HL-60/S4 treated with retinoic acid at 250 ng/mL for 4 days and 3 days (cell line): Measurements from ENCODE around the gene PFKFB4.
"Not testable (repeated sequence)": the region's sequence is repeated elsewhere in the genome, so short reads cannot be mapped to it uniquely, and the experiment has no call there.

Experiments used
- in situ Hi-C: fragments of 300-500 bp; cut with MboI; formaldehyde crosslinking; loops from 2 replicates; pipeline ENCODE4 v1.7.0; 2022; ENCODE audit warnings: low sequenced_read_pairs

The PFKFB4 gene

GRCh38 chr3:48561045-48561736 lies 4.6 kb upstream of the PFKFB4 start:
- in situ Hi-C loops: no loop called here

GRCh38 chr3:48560648-48561018 lies 4.0 kb upstream of the PFKFB4 start:
- in situ Hi-C loops: no loop called here

DNA sequence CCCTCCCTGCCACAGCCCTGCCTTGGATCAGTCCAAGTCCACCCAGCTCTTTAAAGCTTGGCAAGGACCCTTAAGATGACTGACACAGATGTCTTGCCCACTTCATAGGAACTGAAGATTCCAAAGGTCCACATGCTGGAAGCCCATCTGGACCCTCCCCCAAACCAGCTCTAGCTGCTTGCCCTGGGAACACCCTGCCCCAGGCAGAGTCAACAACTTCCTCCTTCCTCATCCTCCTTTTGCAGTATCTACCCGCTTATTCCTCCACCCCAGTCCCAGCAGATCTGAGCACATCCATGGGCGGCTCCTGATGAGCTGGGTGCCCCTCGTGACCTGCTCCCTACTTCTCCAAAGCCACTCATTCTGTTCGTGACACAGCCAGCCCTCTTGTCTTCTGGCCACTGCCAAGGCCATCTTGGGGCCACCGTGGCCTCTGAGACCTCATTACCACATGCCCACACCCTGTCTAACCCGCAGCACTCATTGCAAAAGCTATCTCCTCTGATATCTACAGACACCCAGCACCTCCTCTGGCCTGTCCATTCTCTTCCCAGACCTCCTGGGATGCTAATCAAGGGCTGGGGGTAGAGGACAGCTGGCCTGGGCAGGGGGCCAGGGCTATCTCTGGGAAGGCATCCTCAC lies 2.0 kb upstream of the PFKFB4 start:
- in situ Hi-C loops: no loop called here

DNA sequence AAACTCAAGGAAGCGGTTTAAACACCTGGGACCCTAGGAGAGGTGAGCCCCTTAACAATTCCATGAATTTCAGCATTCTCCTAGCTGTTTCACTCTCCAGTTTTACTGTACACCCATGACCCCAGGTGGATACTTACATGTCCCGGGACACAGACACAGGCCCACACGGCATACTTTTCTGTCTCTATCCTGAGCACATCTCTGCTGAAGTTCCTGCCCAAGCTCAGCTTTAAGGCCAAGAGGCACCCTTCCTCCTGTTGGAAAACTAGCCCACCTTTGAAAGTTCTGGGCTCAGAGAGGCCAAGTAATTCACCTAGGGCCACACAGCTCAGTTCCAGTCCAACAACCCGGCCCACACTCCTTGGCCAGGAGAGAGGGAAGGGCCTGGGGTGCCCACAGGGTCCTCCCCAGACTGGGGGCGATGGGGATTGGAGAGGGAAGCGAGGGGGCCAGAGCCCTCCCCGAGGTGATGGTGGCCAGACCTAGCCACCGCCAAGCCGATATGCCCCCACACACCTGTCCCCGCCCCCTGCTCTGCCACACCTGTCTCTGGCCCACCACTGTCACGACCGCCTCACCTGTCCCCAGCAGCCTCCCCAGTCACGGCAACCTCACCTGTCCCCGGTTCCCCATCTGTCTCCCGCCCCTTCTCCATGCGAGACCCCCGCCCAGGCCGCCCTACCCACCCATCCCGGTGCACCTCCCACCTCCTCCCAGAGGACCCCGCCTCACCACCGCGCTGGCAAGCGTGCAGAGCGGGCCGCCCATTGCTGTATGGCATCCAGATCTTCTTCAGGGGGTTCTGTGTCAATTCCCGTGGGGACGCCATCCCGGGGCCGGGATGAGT lies 431 bp downstream of the PFKFB4 start:
- in situ Hi-C loops: no loop called here

DNA sequence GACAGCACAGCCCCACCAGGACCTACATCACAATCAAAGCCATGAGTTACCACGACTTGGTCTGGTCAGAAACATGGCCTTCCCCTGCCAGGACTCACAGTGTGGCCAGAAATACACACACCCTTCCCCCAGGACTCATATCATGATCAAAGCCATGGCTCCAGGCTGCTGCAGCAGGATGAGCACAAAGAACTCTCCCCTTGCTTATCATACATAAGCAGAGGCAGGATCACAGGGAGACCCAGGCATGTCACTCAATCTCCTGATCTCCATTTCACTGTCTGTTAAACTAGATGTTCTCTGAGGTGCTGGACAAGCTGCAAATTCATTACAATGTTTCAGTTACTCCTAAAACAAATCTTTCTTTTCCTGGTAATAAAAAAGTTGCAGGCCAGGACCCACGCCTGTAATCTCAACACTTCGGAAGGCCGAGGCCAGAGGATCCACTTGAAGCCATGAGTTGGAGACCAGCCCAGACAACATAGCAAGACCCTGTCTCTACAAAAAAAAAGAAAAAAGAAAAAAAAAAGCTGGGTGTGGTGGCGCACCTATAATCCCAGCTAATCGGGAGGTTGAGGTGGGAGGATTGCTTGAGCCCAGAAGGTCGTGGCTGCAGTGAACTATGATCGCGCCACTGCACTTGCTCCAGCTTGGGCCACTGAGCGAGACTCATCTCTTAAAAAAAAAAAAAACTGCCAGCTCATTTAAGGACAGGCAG lies 1.2 kb downstream of the PFKFB4 start:
- in situ Hi-C loops: no loop called here

DNA sequence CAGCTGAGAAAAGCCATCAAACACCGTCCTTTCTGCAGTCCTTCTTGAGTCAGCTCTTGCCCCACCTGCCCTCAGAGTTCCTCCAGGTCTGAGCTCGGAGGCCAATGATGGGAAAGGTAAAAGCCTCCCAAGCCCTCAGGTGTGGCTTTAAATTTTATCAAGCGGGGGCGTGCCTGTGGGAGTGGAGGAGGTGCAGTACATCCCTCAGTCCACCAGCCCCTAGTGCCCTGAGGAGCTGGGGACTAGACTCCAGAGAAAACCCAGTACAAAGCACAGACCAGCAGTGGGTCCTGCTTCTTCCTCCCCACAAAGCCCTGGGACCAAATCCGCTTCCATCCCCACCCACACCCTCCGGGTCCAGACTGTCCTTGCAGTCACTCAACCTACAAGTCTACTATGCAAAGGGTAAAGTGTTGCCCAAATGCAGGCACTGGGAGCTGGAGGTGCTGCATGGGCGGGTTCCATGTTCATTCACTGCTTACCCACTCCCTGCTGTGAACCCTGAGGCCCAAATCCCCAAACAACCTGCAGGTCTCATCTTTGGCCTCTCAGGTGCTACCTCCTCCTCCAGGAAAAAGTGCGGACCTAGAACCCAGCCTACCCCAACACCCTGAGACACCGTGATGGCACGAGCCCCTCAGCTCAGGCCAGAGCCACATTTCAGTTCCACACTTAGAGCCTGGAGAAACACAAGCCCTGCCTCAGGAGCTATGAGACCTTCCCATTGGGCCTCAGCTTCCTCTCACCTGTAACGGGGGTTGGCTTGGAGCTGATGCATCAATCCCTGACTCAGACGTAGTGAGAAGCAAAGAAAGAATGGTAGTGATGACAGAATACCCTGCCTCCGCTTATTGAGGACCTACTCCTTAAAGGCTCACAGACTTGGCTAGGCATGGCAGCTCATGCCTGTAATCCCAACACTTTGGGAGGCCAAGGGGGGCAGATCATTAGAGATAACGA lies 2.4 kb downstream of the PFKFB4 start:
- in situ Hi-C loops: no loop called here

DNA sequence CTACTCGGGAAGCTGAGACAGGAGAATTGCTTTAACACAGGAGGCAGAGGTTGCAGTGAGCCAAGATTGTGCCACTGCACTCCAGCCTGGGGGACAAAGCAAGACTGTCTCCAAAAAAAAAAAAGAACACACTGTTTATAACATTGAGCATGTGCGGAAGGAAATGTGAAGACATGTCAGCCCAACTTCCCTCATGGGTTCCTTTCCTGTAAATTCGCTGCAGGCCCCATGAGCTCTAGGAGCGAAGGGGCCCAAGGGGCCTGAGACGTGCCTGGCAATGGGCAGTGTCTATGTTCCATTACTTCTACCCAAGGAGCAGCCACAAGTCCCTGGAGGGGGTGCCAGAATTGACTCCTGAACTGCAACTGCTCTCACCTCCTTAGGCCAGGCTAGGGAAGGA lies 3.2 kb downstream of the PFKFB4 start:
- in situ Hi-C loops: no loop called here

DNA sequence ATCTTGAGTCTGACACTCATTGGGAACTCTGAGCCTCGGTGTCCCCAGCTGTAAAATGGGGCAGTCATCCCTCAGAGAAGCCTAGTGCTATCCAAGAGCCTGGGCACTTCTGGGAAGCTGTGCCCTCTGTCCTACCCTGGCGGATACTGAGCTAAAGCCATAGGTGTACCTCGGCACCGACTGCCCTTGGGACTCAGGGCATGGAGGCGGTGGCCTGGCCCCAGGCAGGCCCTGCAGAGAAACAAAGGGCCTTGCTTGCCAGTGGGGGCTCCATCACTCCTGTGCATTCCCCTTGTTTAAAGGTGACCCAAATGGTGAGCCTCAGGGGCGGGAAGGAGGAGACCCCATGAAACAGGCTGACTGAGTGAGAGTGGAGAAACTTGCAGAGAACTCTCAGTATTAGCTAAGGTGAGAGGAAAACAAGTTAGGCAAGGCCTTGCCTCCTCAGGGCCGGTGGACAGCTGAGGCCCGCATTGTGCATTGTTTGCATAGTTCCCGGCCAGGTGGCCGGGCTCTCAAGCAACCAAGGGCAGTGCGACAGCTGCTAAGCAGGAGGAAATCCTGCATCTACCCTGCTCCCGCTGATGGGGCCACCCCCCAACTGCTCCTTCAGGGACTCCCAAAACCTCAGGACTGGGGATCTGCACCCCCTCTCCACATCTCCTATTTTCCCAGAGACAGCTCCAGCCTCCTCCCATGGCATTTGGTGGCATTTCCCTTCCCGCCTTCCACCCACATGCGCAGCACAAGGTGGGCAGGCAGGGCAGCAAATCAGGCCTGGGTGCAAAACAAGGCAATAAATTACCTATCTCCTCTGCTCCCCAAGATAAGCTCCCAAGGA lies 4.3 kb downstream of the PFKFB4 start:
- in situ Hi-C loops: no loop called here

DNA sequence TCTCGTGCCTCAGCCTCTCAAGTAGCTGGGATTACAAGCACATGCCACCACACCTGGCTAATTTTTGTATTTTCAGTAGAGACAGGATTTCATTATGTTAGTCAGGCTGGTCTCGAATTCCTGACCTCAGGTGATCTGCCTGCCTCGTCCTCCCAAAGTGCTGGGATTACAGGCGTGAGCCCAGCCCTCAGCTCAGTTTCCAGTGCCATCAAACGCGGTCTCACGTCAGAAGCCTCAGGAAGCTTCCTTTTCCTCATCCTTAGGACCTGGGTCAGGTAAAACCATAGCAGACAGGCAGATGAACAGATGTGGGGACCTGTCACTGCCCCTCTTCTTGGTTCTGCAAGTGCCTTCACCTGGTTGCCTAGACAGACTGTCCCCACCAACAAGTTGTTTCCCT lies 5.0 kb downstream of the PFKFB4 start:
- in situ Hi-C loops: not testable (repeated sequence)

DNA sequence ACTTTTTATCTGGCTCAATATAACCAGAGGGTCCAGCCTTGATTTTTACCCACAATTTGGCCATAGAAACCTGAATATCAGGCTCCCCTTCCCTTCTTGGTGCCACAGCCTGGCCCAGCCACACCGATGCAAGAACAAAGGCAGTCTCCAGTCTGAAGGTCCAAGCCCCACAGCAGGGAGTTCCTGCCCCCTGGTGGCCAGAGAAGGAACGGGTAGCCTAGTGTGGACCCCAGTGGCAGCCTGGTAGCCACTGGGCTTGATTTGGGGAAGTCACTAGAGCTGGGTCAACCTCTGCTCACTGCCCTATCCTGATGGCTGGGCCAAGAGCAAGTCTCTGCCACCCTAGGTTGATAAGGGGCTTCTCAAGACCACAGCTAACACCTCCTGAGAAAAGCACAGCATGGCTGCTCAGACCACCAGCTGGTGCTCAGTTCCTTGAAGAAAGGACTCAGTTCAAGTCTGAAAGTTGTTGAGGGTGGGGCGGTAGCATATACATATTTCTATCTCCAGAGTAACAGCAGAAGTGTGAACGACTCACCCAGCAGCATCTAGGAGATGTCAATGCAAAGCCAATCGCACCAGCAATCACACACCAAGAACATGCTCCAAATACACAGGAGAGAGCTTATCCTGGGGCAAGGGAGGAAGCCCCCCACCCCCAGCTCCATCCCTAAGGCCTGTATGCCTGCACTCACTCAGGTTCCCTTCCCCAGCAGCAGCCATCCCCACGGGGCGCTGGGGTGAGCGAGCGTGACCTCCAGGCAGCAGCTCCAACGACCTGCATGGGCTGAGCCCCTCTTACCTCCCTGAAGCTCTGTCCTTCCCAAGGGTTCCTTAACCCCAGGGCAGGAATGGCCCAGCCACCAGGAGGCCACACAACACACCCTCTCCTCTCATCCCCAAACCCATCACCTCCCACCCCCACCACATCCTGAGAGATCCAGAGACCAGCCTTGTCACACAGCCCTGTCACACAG lies 7.6 kb downstream of the PFKFB4 start:
- in situ Hi-C loops: no loop called here

DNA sequence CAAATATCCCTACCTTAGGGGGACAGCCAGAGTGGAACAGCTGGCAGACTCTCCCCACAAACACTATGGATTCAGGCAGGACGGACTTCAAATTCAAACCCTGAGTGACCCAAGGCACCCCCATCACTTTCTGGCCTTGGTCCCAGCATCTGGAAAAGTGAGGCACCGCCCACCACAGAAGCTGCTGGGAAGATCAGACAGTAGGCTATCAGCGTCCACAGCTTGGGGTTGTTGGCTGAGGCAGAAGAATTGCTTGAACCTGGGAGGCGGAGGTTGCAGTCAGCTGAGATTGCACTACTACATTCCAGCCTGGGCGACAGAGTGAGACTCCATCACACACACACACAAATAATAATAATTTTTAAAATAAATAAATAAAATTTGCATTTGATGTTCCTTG lies 8.5 kb downstream of the PFKFB4 start:
- in situ Hi-C loops: no loop called here

DNA sequence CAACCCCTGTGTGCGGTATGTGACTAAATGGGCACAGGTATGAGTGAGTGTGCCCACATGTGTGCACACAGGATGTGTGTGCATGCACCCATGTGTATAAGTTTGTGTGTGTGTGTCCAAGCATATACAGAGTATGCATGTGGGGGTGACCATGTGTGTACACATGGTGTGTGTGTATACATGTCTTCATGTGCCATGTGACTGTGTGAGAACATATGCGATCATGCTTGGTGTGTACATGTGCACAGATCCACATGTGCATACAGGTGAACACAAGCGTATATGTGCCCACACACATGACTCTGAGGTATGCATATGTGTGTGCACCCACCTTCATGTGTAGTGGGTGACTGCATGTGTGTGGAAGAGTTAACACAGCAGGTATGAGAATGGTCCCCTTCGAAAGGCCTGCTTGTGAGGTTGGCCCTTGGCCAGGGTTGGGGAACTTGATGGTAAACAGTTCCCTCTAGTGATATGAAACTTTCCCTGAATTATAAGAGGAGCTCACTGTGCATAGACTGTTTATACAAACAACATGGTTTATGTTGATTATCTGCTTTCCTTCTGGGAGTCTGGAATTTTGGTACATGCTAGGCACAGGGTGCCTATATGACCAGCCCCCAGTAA lies 10.3 kb downstream of the PFKFB4 start:
- in situ Hi-C loops: no loop called here

DNA sequence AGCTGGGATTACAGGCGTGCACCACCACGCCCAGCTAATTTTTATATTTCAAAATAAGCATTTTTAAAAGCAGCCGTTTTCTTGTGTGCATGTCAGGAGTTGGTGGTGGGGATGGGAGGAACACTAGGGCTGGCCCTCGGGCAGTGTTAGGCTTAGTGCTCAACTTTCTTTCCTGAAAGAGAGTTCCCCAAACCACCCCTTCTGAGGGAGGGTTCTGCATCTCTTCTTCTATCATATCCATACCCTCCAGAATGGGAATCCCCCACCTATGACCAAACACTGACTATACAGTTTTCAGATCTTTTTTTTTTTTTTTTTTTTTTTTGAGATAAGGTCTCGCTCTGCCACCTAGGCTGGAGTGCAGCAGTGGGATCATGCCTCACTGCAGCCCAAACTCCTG lies 12.5 kb downstream of the PFKFB4 start:
- in situ Hi-C loops: no loop called here

DNA sequence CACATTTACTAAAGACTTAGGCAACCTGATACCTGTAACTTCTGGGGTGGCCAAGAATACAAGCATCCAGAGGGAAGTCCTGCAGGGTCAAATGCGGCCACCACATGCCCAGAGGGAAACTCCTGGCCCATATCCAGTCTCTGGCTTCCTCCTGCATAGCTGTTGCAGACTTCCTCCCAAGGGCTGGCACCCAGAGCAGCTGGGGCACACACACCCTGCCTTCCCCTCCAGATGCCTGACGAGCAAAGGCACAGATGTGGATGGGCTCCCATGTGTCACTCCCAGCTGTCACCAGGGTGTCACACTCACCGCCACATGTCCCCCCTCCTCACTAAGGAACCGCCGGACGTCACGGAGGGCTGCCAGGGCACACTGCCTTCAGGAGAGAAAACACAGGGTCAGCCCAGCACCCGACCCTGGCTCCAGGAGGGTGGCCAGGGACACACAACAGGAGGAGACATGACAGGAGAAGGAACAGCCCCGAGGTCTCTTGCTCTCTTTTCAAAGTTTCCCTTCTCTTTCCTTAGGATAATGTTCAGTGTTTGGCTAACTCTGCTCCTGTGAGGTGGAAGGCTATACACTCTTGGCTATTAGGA lies 13.2 kb downstream of the PFKFB4 start:
- in situ Hi-C loops: no loop called here

- in situ Hi-C loops: no loop called here
Measured at GRCh38 chr3:48538451-48538850, 18.2 kb downstream of the PFKFB4 start.

DNA sequence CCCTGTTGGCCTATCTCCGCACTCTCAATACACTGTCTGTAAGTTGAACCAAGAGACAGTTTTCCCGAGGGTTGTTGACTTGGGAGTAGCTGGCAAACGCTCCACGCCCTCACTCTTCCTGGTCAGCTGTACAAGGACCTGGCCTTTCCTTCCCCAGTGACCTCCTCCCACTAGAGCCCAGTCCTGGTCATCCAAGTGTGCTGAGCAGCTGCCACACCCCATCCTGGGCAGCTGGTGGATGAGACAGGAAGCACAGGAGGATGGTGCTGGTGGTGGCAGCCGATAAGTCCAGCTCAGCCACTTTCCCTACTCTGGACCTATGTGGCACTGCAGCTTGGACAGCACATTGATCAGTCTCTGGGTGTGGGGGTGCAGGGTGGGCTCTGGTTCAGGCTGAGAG lies 19.8 kb downstream of the PFKFB4 start:
- in situ Hi-C loops: no loop called here

DNA sequence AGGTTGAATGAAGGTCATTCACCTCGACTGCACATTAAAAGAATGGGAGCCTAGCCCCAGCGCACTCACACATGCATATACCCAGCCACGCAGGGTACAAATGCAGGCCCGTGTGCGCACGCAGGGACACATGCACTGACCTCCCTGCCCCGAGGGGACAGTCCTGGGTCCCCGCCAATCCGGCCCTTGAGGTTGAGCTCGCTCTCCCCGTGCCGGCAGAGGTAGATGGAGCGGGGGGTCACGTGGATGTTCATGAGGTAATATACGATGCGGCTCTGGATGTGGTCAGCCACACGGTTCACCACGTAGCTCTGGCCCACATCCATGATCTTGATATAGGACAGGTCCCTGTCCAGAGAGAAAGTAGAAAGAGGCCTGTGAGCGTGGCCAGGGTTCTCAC lies 20.5 kb downstream of the PFKFB4 start:
- in situ Hi-C loops: no loop called here
